DND-41 (cell line): ENCODE data around the gene HAPLN3.

Source experiments
- ATAC-seq: fragments of 200-7000 bp; cut with Tn5 transposase; 3 replicates; pipeline ENCODE4 v1.9.1; 2021; ENCODE audit warnings: low read depth; ENCODE audit not compliant: insufficient read depth
- DNase-seq: peaks from one replicate; pipeline ENCODE4 v3.0.0-alpha.2; 2020
- H2AFZ ChIP-seq: 2 replicates; pipeline ENCODE4 v1.6.0; 2012; ENCODE audit warnings: low read depth, low read length
- H3K27ac ChIP-seq: 2 replicates; pipeline ENCODE4 v1.5.1; 2012; ENCODE audit warnings: low read length, inconsistent platforms
- H3K27me3 ChIP-seq: fragments of 200-600 bp; sonication (generic); 2 replicates; pipeline ENCODE4 v1.6.0; 2012; ENCODE audit warnings: low read length, mild to moderate bottlenecking, inconsistent platforms; ENCODE audit not compliant: insufficient read depth, poor library complexity
- H3K36me3 ChIP-seq: 2 replicates; pipeline ENCODE4 v1.5.1; 2012; ENCODE audit warnings: low read length, inconsistent platforms; ENCODE audit not compliant: insufficient read depth
- H3K4me1 ChIP-seq: 2 replicates; pipeline ENCODE4 v1.5.1; 2012; ENCODE audit warnings: mild to moderate bottlenecking, low read length; ENCODE audit not compliant: insufficient read depth
- H3K4me2 ChIP-seq: 2 replicates; pipeline ENCODE4 v1.6.0; 2012; ENCODE audit warnings: mild to moderate bottlenecking, moderate library complexity, low read length, inconsistent platforms; ENCODE audit not compliant: insufficient read depth
- H3K4me3 ChIP-seq, 2 experiments: fragments of 200-600 bp in 1 of 2; shearing (Covaris generic) in 1 of 2; 2 replicates each; pipeline ENCODE4 v1.5.1; 2012 to 2016; ENCODE audit warnings: inconsistent platforms in 2 of 2, low read length in 2 of 2, mild to moderate bottlenecking in 2 of 2, low read depth in 1 of 2, moderate library complexity in 1 of 2
- H3K79me2 ChIP-seq: 2 replicates; pipeline ENCODE4 v1.6.0; 2012; ENCODE audit warnings: low read length, inconsistent platforms; ENCODE audit not compliant: insufficient read depth
- H3K9ac ChIP-seq: 2 replicates; pipeline ENCODE4 v1.6.0; 2012; ENCODE audit warnings: low read depth, mild to moderate bottlenecking, inconsistent platforms, low read length, moderate library complexity
- H3K9me3 ChIP-seq: 2 replicates; pipeline ENCODE4 v1.5.1; 2012; ENCODE audit warnings: low read length, moderate library complexity, mild to moderate bottlenecking, inconsistent platforms; ENCODE audit not compliant: insufficient read depth, severe bottlenecking
- H4K20me1 ChIP-seq: 2 replicates; pipeline ENCODE4 v1.6.0; 2012; ENCODE audit warnings: low read length; ENCODE audit not compliant: insufficient read depth
- EZH2 ChIP-seq: IDR thresholded peaks from 3 replicates; pipeline ENCODE4 v1.6.1; 2012; ENCODE audit warnings: borderline replicate concordance, low read depth, mild to moderate bottlenecking, moderate library complexity, low read length, inconsistent platforms; ENCODE audit not compliant: severe bottlenecking
- TF ChIP-seq, protein P1 (sequence below): IDR thresholded peaks from 2 replicates; pipeline ENCODE4 v1.5.1; 2012; ENCODE audit warnings: borderline replicate concordance, low read length, moderate library complexity, mild to moderate bottlenecking; ENCODE audit not compliant: poor library complexity, severe bottlenecking; ENCODE audit errors: extremely low read depth

Gene HAPLN3

GRCh38 chr15:88863412-88863811 lies 31.9 kb downstream of the HAPLN3 start:
- DNase-seq (no peak), ATAC-seq (no peak)
- Histone ChIP-seq H3K4me2 (no peak overlapping the region), H4K20me1 (no peaks in the 10 kb centered on the region), H3K36me3 (no peaks in the 10 kb centered on the region), H3K27me3 (no peaks in the 10 kb centered on the region), H3K4me3 (no peak overlapping the region), H3K4me1 (no peaks in the 10 kb centered on the region), H2AFZ (no peak overlapping the region), H3K9ac (no peak overlapping the region), H3K27ac (no peak overlapping the region), H3K9me3 (no peaks in the 10 kb centered on the region), H3K79me2 (no peaks in the 10 kb centered on the region)
- TF ChIP-seq EZH2, result no peak
- TF ChIP-seq, protein P1, sequence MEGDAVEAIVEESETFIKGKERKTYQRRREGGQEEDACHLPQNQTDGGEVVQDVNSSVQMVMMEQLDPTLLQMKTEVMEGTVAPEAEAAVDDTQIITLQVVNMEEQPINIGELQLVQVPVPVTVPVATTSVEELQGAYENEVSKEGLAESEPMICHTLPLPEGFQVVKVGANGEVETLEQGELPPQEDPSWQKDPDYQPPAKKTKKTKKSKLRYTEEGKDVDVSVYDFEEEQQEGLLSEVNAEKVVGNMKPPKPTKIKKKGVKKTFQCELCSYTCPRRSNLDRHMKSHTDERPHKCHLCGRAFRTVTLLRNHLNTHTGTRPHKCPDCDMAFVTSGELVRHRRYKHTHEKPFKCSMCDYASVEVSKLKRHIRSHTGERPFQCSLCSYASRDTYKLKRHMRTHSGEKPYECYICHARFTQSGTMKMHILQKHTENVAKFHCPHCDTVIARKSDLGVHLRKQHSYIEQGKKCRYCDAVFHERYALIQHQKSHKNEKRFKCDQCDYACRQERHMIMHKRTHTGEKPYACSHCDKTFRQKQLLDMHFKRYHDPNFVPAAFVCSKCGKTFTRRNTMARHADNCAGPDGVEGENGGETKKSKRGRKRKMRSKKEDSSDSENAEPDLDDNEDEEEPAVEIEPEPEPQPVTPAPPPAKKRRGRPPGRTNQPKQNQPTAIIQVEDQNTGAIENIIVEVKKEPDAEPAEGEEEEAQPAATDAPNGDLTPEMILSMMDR, result no peak

- TF ChIP-seq, protein P1, result no peak
- no peak for TF ChIP-seq EZH2
- H3K27ac ChIP-seq, result no peak overlapping the region
- H3K9ac ChIP-seq, result no peak overlapping the region
- ATAC-seq (no peak), DNase-seq (no peak)
- no peaks in the 10 kb centered on the region for H3K4me1 ChIP-seq
- no peaks in the 10 kb centered on the region for H3K27me3 ChIP-seq
- H3K36me3 ChIP-seq, result no peaks in the 10 kb centered on the region
- H2AFZ ChIP-seq, result no peak overlapping the region
- peaks cover under 1% of the 10 kb centered on the region for H3K9me3 ChIP-seq
- no peak overlapping the region for H3K4me3 ChIP-seq
- H3K79me2 ChIP-seq, result no peaks in the 10 kb centered on the region
- no peaks in the 10 kb centered on the region for H4K20me1 ChIP-seq
- H3K4me2 ChIP-seq, result no peak overlapping the region
These were observed 35.1 kb downstream of the HAPLN3 start for GRCh38 chr15:88860212-88860611.

- Histone ChIP-seq H2AFZ (no peak overlapping the region), H3K4me2 (no peak overlapping the region), H3K36me3 (no peaks in the 10 kb centered on the region), H3K79me2 (no peaks in the 10 kb centered on the region), H4K20me1 (no peaks in the 10 kb centered on the region), H3K9me3 (peaks cover 7% of the 10 kb centered on the region), H3K27me3 (no peaks in the 10 kb centered on the region), H3K27ac (no peak overlapping the region), H3K9ac (no peak overlapping the region), H3K4me3 (no peak overlapping the region), H3K4me1 (no peaks in the 10 kb centered on the region)
- no peak for ATAC-seq
- TF ChIP-seq EZH2, result no peak
- TF ChIP-seq, protein P1, result no peak
- no peak for DNase-seq
These were observed 35.8 kb downstream of the HAPLN3 start for GRCh38 chr15:88859550-88859949.

DNA sequence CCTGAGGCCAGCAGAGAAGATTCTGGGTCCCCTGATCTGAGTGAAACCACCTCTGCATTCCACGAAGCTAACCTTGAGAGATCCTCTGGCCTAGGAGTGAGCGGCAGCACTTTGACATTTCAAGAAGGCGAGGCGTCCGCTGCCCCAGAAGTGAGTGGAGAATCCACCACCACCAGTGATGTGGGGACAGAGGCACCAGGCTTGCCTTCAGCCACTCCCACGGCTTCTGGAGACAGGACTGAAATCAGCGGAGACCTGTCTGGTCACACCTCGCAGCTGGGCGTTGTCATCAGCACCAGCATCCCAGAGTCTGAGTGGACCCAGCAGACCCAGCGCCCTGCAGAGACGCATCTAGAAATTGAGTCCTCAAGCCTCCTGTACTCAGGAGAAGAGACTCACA lies 36.4 kb downstream of the HAPLN3 start:
- H2AFZ ChIP-seq, result no peak overlapping the region
- H3K27ac ChIP-seq, result no peak overlapping the region
- peaks cover 12% of the 10 kb centered on the region for H3K9me3 ChIP-seq
- no peaks in the 10 kb centered on the region for H4K20me1 ChIP-seq
- no peaks in the 10 kb centered on the region for H3K36me3 ChIP-seq
- DNase-seq (no peak), ATAC-seq (no peak)
- no peak overlapping the region for H3K4me3 ChIP-seq
- H3K4me1 ChIP-seq, result no peaks in the 10 kb centered on the region
- no peak overlapping the region for H3K4me2 ChIP-seq
- no peaks in the 10 kb centered on the region for H3K27me3 ChIP-seq
- no peak overlapping the region for H3K9ac ChIP-seq
- TF ChIP-seq, protein P1, result no peak
- no peak for TF ChIP-seq EZH2
- H3K79me2 ChIP-seq, result no peaks in the 10 kb centered on the region
